ENCODE measurements around the gene TTC23L. TPM values are rescaled to one million over a fixed set of nuclear protein-coding genes. Genes with fewer than 3 reads are reported as not detected.

The TTC23L gene
- total RNA-seq, 1 donor from 2014 or later, result not detected

GRCh38 chr5:34832568-34832967 is 6.4 kb upstream of the TTC23L start:
- DNase-seq (ENCODE audit: low read depth), result no peak

GRCh38 chr5:34833090-34833489 is 5.9 kb upstream of the TTC23L start:
- no peak for DNase-seq (ENCODE audit: low read depth)

GRCh38 chr5:34833976-34834793 is 4.8 kb upstream of the TTC23L start:
- no peak for DNase-seq (ENCODE audit: low read depth)

DNA sequence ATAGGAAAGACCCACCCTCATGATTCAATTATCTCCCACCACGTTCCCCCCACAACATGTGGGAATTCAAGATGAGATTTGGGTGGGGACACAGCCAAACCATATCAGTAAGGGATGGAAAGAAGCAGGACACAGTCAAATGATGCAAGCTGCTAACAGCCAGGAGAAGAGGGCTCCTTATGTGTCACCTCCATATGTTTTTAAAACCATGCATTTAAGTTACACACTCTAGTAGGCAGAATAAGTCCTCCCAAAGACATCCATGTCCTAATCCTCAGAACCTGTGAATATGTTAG is 4.2 kb upstream of the TTC23L start:
- DNase-seq (ENCODE audit: low read depth), result no peak

DNA sequence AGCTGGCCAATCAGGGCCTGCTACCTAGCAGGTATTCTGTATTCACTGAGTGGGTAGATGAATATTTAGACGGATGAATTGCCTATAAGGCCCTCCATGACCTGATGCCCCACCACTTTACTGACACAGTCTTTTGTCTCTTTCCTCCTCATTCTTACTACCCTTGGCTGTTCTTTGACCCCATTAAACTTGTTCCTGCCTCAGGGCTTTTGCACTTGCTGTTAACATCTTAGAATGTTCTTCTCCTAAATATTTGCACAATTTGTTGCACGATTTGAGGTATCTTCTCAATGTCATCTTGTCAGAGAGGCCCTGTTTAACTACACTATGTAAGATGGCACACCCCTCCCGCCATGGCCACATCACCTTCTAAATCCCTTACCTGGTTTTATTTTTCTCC is 3.3 kb upstream of the TTC23L start:
- DNase-seq (ENCODE audit: low read depth), result no peak

DNA sequence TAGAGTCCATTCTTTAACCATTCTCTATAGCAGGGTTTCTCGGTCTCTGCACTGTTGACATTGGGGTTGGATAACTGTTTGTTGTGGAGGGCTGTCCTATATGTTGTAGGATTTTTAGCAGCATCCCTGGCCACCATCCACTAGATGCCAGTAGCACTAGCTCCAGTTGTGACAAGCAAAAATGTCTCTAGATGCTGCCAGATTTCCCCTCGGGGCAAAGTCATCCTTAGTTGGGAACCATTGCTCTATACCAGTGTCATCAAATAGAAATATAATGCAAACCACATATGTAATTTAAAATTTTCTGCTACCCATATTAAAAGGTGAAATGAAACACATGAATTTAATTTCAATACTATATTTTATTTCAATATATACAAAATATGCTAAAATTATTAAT is 2.9 kb downstream of the TTC23L start:
- no peak for DNase-seq (ENCODE audit: low read depth)

DNA sequence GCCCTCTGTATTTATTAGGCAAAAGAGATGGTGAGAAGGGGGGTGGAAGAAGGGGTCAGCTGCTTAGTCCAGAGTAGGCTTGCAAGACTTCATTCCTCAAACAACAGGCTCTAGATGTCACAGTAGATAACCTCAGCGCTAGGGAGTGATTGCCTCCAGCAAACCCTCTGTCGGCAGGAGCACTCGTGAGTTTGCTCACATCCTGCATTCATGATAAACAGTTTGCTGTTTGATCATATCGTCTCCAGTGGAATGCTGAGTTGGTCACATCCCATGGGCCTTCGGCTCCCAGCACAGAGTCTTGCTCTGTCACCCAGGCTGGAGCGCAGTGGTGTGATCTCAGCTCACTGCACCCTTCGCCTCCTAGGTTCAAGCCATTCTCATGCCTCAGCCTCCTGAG is 3.6 kb downstream of the TTC23L start:
- no peak for DNase-seq (ENCODE audit: low read depth)

DNA sequence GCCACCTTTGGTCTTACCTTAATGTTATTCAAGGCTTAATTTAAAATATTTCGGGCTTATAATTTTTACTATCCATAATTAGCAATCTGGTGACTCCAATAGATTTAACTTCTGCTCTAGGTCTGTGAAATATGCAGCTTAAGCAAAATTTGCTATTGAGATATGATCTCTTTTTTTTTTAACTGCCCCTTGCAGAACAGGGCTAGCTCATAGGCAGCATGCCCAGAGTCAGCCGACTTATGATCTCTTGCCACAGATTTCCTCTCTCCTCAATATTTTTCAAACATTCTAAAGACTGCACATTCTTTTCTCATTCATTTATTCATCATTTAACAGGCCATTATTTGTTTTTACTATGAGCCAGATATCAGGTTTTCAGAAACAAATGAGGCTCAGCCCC is 4.5 kb downstream of the TTC23L start:
- no peak for DNase-seq (ENCODE audit: low read depth)

DNA sequence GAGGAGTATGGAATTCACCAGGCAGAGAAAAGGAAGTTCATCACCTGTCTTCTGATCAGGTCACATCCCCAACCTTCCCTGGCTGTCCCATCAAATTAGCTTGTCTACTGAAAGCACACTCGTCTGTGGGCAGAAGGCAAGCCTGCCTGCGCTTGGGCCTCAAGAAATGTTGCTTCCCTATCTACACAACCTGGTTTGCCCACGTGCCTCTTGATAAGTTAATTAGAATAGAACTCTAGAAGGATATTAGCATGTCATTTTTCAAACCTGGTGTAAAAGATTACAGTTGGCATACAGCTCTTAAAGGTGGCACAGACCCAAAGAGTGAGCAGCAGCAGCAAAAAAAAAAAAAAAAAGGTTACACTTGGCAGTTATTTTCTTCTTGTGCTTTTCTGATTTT is 5.1 kb downstream of the TTC23L start:
- no peak for DNase-seq (ENCODE audit: low read depth)

GRCh38 chr5:34844999-34845398 is 6.0 kb downstream of the TTC23L start:
- no peak for DNase-seq (ENCODE audit: low read depth)

DNA sequence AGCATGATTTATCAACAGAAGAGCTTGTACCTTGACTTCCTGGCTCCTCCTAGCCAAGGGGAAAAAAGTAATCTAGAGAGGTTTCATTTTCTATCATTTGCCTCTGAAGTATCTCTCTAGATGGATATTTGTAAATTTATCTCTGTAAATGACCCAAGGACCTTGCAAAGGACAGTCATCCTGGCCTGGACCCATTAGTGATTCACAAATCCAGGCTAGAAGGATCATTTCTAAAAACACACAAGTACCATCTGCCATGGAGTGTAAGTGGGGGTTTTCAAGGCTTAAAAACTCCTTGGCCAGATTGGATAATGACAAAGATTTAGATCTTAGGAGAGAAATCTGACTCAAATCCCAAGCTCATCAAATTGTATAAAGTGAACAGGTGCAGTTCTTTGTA is 8.1 kb downstream of the TTC23L start:
- no peak for DNase-seq (ENCODE audit: low read depth)

- DNase-seq (ENCODE audit: low read depth), result no peak
Measured at GRCh38 chr5:34847552-34847951, 8.6 kb downstream of the TTC23L start.

GRCh38 chr5:34848230-34848629 is 9.3 kb downstream of the TTC23L start:
- no peak for DNase-seq (ENCODE audit: low read depth)

GRCh38 chr5:34849253-34849652 is 10.3 kb downstream of the TTC23L start:
- no peak for DNase-seq (ENCODE audit: low read depth)

GRCh38 chr5:34854459-34855174 is 15.7 kb downstream of the TTC23L start:
- DNase-seq (ENCODE audit: low read depth), result no peak

DNA sequence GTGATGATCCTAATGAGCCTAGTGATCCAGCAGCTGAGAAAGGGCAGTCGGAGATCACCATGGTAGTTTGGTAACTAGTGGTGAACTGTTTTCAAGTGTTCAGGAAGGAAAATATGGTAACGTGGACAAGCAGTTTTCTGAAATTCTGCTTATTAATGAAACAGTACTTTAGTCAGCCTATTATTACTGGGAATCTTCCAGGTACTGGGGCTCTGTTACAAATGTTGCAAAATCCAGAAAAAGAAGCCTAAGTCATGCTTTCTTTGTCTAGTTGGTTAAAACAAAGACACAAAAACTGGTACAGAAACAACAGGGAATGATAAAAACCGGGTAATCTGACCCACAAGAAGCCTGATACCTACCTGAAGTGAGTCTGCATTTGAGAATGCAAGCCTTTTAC is 18.2 kb downstream of the TTC23L start:
- no peak for DNase-seq (ENCODE audit: low read depth)

DNA sequence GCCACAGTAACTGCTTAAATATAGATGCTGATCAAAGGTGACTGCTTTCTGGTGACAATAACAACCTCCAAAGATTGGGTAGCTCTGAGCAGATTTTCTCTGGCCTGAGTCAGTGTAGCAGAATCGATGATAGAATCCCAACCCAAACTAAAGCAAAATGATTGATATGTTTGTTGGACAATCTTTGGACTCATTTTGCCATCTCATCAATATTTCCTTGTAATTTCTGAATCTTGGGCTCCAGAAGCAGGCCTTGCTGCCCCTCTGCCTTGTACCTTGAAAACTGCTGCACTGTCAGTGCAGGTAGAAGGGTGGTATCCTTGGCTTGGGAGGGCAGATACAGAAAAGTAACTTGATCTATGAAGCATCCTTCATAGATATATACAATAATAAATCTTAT is 18.9 kb downstream of the TTC23L start:
- no peak for DNase-seq (ENCODE audit: low read depth)

DNA sequence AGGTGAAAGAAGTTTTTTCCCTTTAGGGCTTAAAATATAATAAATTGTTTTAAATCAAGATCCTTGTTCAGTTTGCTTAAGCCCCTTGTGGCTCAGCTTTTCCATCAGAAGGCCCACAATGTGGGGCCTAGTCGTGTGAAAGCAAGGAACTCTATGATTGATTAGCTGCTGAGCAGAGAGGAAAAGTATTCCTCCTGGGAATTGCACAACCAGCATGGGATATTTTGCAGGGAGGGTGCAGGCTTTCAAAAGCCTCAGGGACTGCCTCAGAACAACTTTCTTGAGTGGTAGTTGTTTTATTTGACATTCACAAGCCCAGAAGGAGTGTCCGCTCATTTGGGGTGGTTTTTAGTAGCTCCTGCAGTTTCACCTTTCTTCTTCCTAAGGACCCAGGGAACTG is 19.8 kb downstream of the TTC23L start:
- DNase-seq (ENCODE audit: low read depth), result no peak

DNA sequence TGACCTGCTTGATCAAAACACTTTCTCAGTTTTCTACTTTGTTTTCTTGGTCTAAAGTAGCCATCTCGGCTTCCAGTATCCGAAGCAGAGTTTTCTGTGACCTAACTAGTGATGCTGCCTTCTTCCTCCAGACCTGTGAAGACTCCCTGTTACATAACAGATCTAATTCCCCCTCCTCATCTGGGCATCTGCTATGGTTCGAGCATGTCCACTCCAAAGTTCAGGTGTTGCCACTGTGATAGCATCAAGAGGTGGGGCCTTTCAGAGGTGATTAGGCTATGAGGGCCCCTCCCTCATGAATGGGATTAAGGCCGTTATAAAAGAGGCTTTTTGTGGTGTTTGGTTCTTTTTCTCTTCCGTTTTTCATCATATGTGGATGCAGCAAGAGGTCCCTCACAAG is 20.3 kb downstream of the TTC23L start:
- DNase-seq (ENCODE audit: low read depth), result no peak

DNA sequence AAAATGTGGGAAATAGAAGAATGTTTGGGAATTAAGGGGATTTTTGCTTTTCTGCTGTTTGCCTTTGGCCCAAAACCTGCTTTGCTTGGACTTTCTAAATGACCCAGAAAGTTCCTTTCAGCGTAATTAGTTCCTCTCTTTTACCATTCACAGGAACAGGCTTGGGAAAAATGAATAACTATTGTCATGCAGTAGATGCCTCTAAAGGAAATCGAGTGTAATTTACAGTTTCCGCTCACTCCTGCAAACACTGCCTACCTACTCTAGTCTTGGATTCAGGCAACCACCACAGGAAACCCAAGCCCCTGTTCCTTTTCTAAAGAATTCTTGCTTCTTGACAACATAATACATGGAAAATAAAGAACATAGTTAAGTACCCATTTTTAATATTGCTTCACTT is 25.0 kb downstream of the TTC23L start:
- DNase-seq (ENCODE audit: low read depth), result no peak

GRCh38 chr5:34865091-34865490 is 26.1 kb downstream of the TTC23L start:
- no peak for DNase-seq (ENCODE audit: low read depth)

DNA sequence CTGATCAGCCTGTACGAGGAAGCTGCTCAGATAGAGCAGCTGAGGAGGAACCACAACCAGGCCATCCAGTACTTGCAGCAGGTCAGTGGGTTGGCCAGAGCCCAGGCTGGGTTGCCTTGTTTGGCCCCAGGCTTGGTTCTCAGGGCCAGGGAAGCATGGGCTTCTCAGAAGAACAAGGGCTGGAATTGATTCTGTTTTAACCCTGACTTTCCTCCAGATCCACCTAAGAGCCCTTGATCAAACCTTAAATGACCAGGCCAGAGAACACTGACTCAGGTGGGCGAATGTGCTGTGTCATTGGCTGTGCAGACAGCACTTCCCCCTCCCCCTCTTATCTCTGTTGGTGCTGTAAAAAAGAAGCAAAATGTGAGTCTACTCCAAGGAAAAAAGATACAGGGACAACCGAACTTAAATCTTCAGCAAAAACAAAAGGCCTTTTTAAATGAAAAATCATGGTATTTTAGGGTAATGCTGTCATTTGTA is 28.1 kb downstream of the TTC23L start:
- DNase-seq (ENCODE audit: low read depth), result peak; percentile 30

DNA sequence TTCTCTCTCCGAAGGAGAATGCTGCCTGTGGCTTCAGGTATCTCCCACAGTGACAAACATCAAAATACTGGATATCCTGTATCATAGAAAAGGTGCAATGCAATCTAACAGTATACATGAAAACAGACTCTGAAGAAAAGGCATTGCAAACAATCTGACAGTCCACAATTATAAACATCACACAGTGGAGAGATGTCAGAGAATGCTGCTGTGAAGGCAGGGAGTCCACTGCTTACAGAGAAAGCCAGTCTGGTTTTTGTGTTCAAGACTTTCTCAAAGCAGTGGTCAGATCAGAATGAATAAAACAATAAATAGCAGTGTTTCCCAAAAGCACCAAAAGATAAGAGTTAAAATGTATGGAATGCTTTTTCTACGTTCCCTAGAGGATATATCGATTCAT is 28.7 kb downstream of the TTC23L start:
- DNase-seq (ENCODE audit: low read depth), result no peak

All from myocyte (in vitro differentiated cells).